H1 (cell line): Measurements from ENCODE around the gene OXA1L. TPM values are rescaled to one million over a fixed set of nuclear protein-coding genes. Genes with fewer than 3 reads are reported as not detected.

Experiments used
- GTF2F1 ChIP-seq: IDR thresholded peaks from 2 replicates; pipeline ENCODE4 v1.6.1; 2012; ENCODE audit warnings: low read depth, low read length, improper control_type of control experiment, borderline replicate concordance
- RBBP5 ChIP-seq: IDR thresholded peaks from 2 replicates; pipeline ENCODE4 v1.7.1; 2012; ENCODE audit warnings: low read depth, mild to moderate bottlenecking, inconsistent platforms, low read length, moderate library complexity, borderline replicate concordance
- SP1 ChIP-seq: IDR thresholded peaks from 2 replicates; pipeline ENCODE4 v1.6.1; 2011; ENCODE audit warnings: low read depth, low read length
- YY1 ChIP-seq: IDR thresholded peaks from 2 replicates; pipeline ENCODE4 v1.6.1; 2011; ENCODE audit warnings: low read depth, mild to moderate bottlenecking, low read length
- polyA plus RNA-seq, 7 experiments: library from polyadenylated mRNA; depleted of rRNA in 3 of 7; stranded (reverse) in 5 of 7; unstranded in 2 of 7; fragments of >200 nt in 5 of 7; fragments of 200-250 nt in 2 of 7; gene quantifications; 1 replicate in 5 of 7; 2 replicates in 1 of 7; 4 replicates in 1 of 7; pipeline versions ENCODE4 v1.2.1 to v1.2.3, GENCODE V29; 2011 to 2013; ENCODE audit warnings: missing spikeins in 2 of 7, mixed read lengths in 2 of 7
- total RNA-seq: library from RNA; stranded (reverse); fragmentation: NEBNext Ultra II Directional; extraction: Animal tissue kit (Norgen Biotek cat#: 25700); gene quantifications from 2 replicates; pipeline ENCODE4 v1.2.1, GENCODE V29; 2021
- TF ChIP-seq, protein P1 (sequence below): fragments of 300-600 bp; sonication (generic); IDR thresholded peaks from 2 replicates; pipeline ENCODE4 v1.7.1; 2012; ENCODE audit warnings: low read length, moderate library complexity, mild to moderate bottlenecking, inconsistent platforms; ENCODE audit not compliant: insufficient replicate concordance
- TF ChIP-seq, protein P2 (sequence below): IDR thresholded peaks from 2 replicates; pipeline ENCODE4 v1.6.1; 2012; ENCODE audit warnings: low read length, inconsistent platforms
- TF ChIP-seq, protein P3 (sequence below), 3 experiments: IDR thresholded peaks; 1 replicate in 2 of 3; 2 replicates in 1 of 3; pipeline versions ENCODE4 v1.5.1 to v1.6.1; 2011; ENCODE audit warnings: low read length in 3 of 3, mild to moderate bottlenecking in 3 of 3, inconsistent platforms in 2 of 3, low read depth in 1 of 3, moderate library complexity in 1 of 3; ENCODE audit not compliant: insufficient read depth in 1 of 3; ENCODE audit errors: control extremely low read depth in 1 of 3

OXA1L gene
- total and polyA plus RNA-seq, 2 of the 8 experiments (the other 6 are each of a cell fraction or from before 2014, with no cell fraction given), result 125 to 199 TPM

DNA sequence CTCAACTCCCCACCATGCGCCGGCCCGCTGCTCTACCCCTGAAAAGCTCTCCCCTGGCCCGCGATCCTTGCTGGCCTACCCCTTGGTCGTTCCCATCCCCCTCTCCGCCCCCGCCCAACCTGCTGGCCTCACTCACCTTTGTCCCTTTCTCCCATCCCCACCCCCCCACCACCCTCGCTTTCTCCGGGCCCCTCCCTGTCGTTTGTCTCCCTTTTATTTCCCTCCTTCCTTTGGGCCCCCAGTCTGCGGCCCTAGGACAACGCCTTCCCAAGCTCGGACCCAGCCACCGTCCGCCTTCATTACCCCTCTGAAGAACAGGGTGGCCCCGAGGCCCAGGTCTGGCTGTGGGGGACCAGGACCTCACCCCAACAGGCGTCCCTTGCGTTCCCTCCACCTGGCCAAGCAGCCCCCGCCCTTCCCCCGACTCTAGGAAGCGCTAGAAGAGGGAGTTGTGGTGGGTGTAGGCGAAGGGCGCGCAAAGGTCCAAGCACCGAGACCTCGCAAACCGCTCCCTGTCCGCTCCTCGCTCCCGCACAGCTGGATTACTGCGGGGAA, 55.6 kb downstream of the OXA1L start (continued):
- no peak for TF ChIP-seq YY1
- TF ChIP-seq RBBP5, result peak; percentile 69
- TF ChIP-seq SP1, result no peak
- TF ChIP-seq, protein P1, sequence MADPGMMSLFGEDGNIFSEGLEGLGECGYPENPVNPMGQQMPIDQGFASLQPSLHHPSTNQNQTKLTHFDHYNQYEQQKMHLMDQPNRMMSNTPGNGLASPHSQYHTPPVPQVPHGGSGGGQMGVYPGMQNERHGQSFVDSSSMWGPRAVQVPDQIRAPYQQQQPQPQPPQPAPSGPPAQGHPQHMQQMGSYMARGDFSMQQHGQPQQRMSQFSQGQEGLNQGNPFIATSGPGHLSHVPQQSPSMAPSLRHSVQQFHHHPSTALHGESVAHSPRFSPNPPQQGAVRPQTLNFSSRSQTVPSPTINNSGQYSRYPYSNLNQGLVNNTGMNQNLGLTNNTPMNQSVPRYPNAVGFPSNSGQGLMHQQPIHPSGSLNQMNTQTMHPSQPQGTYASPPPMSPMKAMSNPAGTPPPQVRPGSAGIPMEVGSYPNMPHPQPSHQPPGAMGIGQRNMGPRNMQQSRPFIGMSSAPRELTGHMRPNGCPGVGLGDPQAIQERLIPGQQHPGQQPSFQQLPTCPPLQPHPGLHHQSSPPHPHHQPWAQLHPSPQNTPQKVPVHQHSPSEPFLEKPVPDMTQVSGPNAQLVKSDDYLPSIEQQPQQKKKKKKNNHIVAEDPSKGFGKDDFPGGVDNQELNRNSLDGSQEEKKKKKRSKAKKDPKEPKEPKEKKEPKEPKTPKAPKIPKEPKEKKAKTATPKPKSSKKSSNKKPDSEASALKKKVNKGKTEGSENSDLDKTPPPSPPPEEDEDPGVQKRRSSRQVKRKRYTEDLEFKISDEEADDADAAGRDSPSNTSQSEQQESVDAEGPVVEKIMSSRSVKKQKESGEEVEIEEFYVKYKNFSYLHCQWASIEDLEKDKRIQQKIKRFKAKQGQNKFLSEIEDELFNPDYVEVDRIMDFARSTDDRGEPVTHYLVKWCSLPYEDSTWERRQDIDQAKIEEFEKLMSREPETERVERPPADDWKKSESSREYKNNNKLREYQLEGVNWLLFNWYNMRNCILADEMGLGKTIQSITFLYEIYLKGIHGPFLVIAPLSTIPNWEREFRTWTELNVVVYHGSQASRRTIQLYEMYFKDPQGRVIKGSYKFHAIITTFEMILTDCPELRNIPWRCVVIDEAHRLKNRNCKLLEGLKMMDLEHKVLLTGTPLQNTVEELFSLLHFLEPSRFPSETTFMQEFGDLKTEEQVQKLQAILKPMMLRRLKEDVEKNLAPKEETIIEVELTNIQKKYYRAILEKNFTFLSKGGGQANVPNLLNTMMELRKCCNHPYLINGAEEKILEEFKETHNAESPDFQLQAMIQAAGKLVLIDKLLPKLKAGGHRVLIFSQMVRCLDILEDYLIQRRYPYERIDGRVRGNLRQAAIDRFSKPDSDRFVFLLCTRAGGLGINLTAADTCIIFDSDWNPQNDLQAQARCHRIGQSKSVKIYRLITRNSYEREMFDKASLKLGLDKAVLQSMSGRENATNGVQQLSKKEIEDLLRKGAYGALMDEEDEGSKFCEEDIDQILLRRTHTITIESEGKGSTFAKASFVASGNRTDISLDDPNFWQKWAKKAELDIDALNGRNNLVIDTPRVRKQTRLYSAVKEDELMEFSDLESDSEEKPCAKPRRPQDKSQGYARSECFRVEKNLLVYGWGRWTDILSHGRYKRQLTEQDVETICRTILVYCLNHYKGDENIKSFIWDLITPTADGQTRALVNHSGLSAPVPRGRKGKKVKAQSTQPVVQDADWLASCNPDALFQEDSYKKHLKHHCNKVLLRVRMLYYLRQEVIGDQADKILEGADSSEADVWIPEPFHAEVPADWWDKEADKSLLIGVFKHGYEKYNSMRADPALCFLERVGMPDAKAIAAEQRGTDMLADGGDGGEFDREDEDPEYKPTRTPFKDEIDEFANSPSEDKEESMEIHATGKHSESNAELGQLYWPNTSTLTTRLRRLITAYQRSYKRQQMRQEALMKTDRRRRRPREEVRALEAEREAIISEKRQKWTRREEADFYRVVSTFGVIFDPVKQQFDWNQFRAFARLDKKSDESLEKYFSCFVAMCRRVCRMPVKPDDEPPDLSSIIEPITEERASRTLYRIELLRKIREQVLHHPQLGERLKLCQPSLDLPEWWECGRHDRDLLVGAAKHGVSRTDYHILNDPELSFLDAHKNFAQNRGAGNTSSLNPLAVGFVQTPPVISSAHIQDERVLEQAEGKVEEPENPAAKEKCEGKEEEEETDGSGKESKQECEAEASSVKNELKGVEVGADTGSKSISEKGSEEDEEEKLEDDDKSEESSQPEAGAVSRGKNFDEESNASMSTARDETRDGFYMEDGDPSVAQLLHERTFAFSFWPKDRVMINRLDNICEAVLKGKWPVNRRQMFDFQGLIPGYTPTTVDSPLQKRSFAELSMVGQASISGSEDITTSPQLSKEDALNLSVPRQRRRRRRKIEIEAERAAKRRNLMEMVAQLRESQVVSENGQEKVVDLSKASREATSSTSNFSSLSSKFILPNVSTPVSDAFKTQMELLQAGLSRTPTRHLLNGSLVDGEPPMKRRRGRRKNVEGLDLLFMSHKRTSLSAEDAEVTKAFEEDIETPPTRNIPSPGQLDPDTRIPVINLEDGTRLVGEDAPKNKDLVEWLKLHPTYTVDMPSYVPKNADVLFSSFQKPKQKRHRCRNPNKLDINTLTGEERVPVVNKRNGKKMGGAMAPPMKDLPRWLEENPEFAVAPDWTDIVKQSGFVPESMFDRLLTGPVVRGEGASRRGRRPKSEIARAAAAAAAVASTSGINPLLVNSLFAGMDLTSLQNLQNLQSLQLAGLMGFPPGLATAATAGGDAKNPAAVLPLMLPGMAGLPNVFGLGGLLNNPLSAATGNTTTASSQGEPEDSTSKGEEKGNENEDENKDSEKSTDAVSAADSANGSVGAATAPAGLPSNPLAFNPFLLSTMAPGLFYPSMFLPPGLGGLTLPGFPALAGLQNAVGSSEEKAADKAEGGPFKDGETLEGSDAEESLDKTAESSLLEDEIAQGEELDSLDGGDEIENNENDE, result no peak
- TF ChIP-seq GTF2F1, result no peak
- TF ChIP-seq, protein P2, sequence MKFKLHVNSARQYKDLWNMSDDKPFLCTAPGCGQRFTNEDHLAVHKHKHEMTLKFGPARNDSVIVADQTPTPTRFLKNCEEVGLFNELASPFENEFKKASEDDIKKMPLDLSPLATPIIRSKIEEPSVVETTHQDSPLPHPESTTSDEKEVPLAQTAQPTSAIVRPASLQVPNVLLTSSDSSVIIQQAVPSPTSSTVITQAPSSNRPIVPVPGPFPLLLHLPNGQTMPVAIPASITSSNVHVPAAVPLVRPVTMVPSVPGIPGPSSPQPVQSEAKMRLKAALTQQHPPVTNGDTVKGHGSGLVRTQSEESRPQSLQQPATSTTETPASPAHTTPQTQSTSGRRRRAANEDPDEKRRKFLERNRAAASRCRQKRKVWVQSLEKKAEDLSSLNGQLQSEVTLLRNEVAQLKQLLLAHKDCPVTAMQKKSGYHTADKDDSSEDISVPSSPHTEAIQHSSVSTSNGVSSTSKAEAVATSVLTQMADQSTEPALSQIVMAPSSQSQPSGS, result no peak
- TF ChIP-seq, protein P3, sequence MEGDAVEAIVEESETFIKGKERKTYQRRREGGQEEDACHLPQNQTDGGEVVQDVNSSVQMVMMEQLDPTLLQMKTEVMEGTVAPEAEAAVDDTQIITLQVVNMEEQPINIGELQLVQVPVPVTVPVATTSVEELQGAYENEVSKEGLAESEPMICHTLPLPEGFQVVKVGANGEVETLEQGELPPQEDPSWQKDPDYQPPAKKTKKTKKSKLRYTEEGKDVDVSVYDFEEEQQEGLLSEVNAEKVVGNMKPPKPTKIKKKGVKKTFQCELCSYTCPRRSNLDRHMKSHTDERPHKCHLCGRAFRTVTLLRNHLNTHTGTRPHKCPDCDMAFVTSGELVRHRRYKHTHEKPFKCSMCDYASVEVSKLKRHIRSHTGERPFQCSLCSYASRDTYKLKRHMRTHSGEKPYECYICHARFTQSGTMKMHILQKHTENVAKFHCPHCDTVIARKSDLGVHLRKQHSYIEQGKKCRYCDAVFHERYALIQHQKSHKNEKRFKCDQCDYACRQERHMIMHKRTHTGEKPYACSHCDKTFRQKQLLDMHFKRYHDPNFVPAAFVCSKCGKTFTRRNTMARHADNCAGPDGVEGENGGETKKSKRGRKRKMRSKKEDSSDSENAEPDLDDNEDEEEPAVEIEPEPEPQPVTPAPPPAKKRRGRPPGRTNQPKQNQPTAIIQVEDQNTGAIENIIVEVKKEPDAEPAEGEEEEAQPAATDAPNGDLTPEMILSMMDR (IDR thresholded peaks at IDR 0.05; ENCODE audit: control extremely low read depth in 1 of 3, insufficient read depth in 1 of 3, low read depth in 1 of 3, low read length in 3 of 3), result no peak
